Inferior parietal cortex (tissue), 1 donor: ENCODE results near the gene PTCH1.

Source experiments
- DNase-seq: peaks from one replicate; pipeline ENCODE4 v3.0.0-alpha.2; 2016; ENCODE audit errors: extremely low spot score

The PTCH1 gene

GRCh38 chr9:95463148-95464060 lies 53.4 kb downstream of the PTCH1 start:
- DNase-seq, result no peak

GRCh38 chr9:95462249-95463147 lies 54.3 kb downstream of the PTCH1 start:
- peak; percentile 80 for DNase-seq

GRCh38 chr9:95461448-95462248 lies 55.1 kb downstream of the PTCH1 start:
- DNase-seq, result no peak

GRCh38 chr9:95460518-95461164 lies 56.1 kb downstream of the PTCH1 start:
- no peak for DNase-seq

- DNase-seq, result no peak
These were observed 56.8 kb downstream of the PTCH1 start for GRCh38 chr9:95459851-95460517.

- DNase-seq, result no peak
These were observed 57.6 kb downstream of the PTCH1 start for GRCh38 chr9:95459178-95459577.

GRCh38 chr9:95458666-95459065 lies 58.1 kb downstream of the PTCH1 start:
- DNase-seq, result no peak

- DNase-seq, result no peak
These were observed 59.0 kb downstream of the PTCH1 start for GRCh38 chr9:95457769-95458168.

GRCh38 chr9:95455714-95456113 lies 61.1 kb downstream of the PTCH1 start:
- no peak for DNase-seq

GRCh38 chr9:95452176-95452575 lies 64.6 kb downstream of the PTCH1 start:
- DNase-seq, result no peak

- no peak for DNase-seq
These were observed 65.7 kb downstream of the PTCH1 start for GRCh38 chr9:95451065-95451426.

- no peak for DNase-seq
These were observed 66.4 kb downstream of the PTCH1 start for GRCh38 chr9:95450171-95451064.

- no peak for DNase-seq
These were observed 67.8 kb downstream of the PTCH1 start for GRCh38 chr9:95449016-95449415.

GRCh38 chr9:95447660-95448420 lies 68.9 kb downstream of the PTCH1 start:
- no peak for DNase-seq

- DNase-seq, result no peak
These were observed 69.8 kb downstream of the PTCH1 start for GRCh38 chr9:95446984-95447383.

- no peak for DNase-seq
These were observed 70.5 kb downstream of the PTCH1 start for GRCh38 chr9:95446259-95446658.

- no peak for DNase-seq
These were observed 72.6 kb downstream of the PTCH1 start for GRCh38 chr9:95444160-95444559.

GRCh38 chr9:95443301-95443700 lies 73.5 kb downstream of the PTCH1 start:
- DNase-seq, result no peak

- no peak for DNase-seq
These were observed 75.7 kb downstream of the PTCH1 start for GRCh38 chr9:95441081-95441480.
